Measurements from ENCODE around the gene IGSF6.

- no peak for TF ChIP-seq EZH2 (IDR thresholded peaks at IDR 0.05; ENCODE audit: borderline replicate concordance, insufficient read depth, low read length, poor library complexity, severe bottlenecking)
- TF ChIP-seq CTCF (IDR thresholded peaks at IDR 0.05; ENCODE audit: poor library complexity, severe bottlenecking) = no peak
- TF ChIP-seq EP300 (conservative IDR thresholded peaks at IDR 0.05; ENCODE audit: poor library complexity, severe bottlenecking) = no peak
- no peak for TF ChIP-seq RAD21 (conservative IDR thresholded peaks at IDR 0.05)
- no peak for TF ChIP-seq SMC3 (conservative IDR thresholded peaks at IDR 0.05; ENCODE audit: poor library complexity)
- no peak for TF ChIP-seq TAF1 (IDR thresholded peaks at IDR 0.05; ENCODE audit: low read depth)
Measured at GRCh38 chr16:21620592-21620991, 31.8 kb downstream of the IGSF6 start.

Measured in neural cell (in vitro differentiated cells).